ENCODE measurements around the gene RPL41. TPM values are rescaled to one million over a fixed set of nuclear protein-coding genes. Genes with fewer than 3 reads are reported as not detected.

RPL41 gene
- total and polyA plus RNA-seq, 9 of the 15 experiments (the other 6 are each of a cell fraction or from before 2014, with no cell fraction given), result 3,403 to 11,276 (median 5,604) TPM

DNA sequence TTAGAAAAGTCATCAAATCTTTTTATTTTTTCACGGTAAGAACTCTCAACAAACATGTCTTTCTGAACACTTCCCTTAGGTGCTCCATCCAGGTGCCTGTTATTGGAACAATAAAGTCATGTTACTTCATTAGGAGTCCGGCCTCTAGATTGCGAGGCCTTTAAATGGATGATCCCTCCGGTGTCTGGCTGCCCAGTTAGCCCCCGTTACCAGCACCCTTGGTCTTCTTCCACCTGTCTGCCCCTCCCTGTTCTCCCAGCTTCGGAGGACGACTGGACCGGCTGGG lies 12.7 kb upstream of the RPL41 start (continued):
- TF ChIP-seq, protein P1, sequence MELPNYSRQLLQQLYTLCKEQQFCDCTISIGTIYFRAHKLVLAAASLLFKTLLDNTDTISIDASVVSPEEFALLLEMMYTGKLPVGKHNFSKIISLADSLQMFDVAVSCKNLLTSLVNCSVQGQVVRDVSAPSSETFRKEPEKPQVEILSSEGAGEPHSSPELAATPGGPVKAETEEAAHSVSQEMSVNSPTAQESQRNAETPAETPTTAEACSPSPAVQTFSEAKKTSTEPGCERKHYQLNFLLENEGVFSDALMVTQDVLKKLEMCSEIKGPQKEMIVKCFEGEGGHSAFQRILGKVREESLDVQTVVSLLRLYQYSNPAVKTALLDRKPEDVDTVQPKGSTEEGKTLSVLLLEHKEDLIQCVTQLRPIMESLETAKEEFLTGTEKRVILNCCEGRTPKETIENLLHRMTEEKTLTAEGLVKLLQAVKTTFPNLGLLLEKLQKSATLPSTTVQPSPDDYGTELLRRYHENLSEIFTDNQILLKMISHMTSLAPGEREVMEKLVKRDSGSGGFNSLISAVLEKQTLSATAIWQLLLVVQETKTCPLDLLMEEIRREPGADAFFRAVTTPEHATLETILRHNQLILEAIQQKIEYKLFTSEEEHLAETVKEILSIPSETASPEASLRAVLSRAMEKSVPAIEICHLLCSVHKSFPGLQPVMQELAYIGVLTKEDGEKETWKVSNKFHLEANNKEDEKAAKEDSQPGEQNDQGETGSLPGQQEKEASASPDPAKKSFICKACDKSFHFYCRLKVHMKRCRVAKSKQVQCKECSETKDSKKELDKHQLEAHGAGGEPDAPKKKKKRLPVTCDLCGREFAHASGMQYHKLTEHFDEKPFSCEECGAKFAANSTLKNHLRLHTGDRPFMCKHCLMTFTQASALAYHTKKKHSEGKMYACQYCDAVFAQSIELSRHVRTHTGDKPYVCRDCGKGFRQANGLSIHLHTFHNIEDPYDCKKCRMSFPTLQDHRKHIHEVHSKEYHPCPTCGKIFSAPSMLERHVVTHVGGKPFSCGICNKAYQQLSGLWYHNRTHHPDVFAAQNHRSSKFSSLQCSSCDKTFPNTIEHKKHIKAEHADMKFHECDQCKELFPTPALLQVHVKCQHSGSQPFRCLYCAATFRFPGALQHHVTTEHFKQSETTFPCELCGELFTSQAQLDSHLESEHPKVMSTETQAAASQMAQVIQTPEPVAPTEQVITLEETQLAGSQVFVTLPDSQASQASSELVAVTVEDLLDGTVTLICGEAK (IDR thresholded peaks at IDR 0.05), result 0 out of 2 replicates have a peak, but pooled peaks have one; percentile 45
- TF ChIP-seq, protein P1 (CRISPR knock-in tag; IDR thresholded peaks at IDR 0.05), result no peak
- peak; percentile 56; the same call in 1 of the 2 replicates for TF ChIP-seq ELF1 (tag; IDR thresholded peaks at IDR 0.05)
- TF ChIP-seq TAF7 (tag; IDR thresholded peaks at IDR 0.05), result peak; percentile 68; the same call in 1 of the 2 replicates

Measured in K562 (cell line).